K562 (cell line): ENCODE measurements around the gene HMCN1. TPM values are rescaled to one million over a fixed set of nuclear protein-coding genes. Genes with fewer than 3 reads are reported as not detected.

Experiments
- ATAC-seq: fragments of 200-7000 bp; cut with Tn5 transposase; 3 replicates; pipeline ENCODE4 v1.9.1; 2020; ENCODE audit warnings: moderate library complexity
- BruUV-seq: library from RNA; stranded (reverse); fragments of 400-500 nt; replicated peaks from 2 replicates; lab custom pipeline; 2021; lab: Mats Ljungman, UMichigan
- CTCF ChIA-PET: fragments of 300-600 bp; formaldehyde crosslinking; extraction: SDS; loops from one replicate; lab custom pipeline; 2021; ENCODE audit warnings: low intra/inter-chr PET ratio; lab: Yijun Ruan, JAX
- POLR2A ChIA-PET: fragments of 300-600, 350-650 bp; sonication (Branson Sonifier 250); formaldehyde crosslinking; extraction: SDS; loops from one replicate; lab custom pipeline; 2021; ENCODE audit warnings: antibody characterized with exemption, inconsistent platforms; lab: Yijun Ruan, JAX
- DNase-seq, 4 experiments: peaks; one replicate each; pipeline versions ENCODE4 v3.0.0 to v3.0.0-alpha.2; 2011 to 2018; ENCODE audit warnings: low spot score in 3 of 4, mixed read lengths in 3 of 4; ENCODE audit errors: extremely low read depth in 1 of 4
- FAIRE-seq: peaks from 2 replicates; lab custom pipeline; 2011; peaks lifted over from hg19 to GRCh38; lab: Jason Lieb, UNC
- H2AFZ ChIP-seq: 2 replicates; pipeline ENCODE4 v1.6.0; 2011; ENCODE audit warnings: low read depth, low read length, control low read depth, inconsistent platforms
- H3K27ac ChIP-seq: fragments of 200-600 bp; 3 replicates; pipeline ENCODE4 v1.8.0; 2011; ENCODE audit warnings: low read depth, mild to moderate bottlenecking, control low read depth, inconsistent platforms, low read length, moderate library complexity, mixed read lengths; ENCODE audit errors: extremely low read depth
- H3K27me3 ChIP-seq, 2 experiments: fragments of 300-600 bp in 1 of 2; 2 replicates in 1 of 2; 3 replicates in 1 of 2; pipeline versions ENCODE4 v1.6.0 to v1.8.0; 2011; ENCODE audit warnings: inconsistent platforms in 2 of 2, low read length in 2 of 2, mild to moderate bottlenecking in 1 of 2, mixed read lengths in 1 of 2, moderate library complexity in 1 of 2; ENCODE audit not compliant: control insufficient read depth in 2 of 2, insufficient read depth in 2 of 2
- H3K36me3 ChIP-seq: fragments of 300-600 bp; 3 replicates; pipeline ENCODE4 v1.8.0; 2011; ENCODE audit warnings: mild to moderate bottlenecking, low read length, inconsistent platforms; ENCODE audit not compliant: control insufficient read depth, insufficient read depth
- H3K4me1 ChIP-seq, 2 experiments: fragments of 200-600 bp in 1 of 2; replicated peaks in 1 of 2; 2 replicates in 1 of 2; 3 replicates in 1 of 2; pipeline versions ENCODE4 v1.5.1 to v1.8.0; 2011; ENCODE audit warnings: inconsistent platforms in 2 of 2, low read length in 2 of 2, mild to moderate bottlenecking in 1 of 2, mixed read lengths in 1 of 2, moderate library complexity in 1 of 2; ENCODE audit not compliant: control insufficient read depth in 2 of 2, insufficient read depth in 2 of 2
- H3K4me2 ChIP-seq: 2 replicates; pipeline ENCODE4 v1.6.1; 2011; ENCODE audit warnings: low read length, control low read depth, inconsistent platforms, mixed read lengths; ENCODE audit not compliant: insufficient read depth
- H3K4me3 ChIP-seq: fragments of 200-600 bp; sonication (generic), shearing (Covaris generic); 2 replicates; pipeline ENCODE4 v1.5.1; 2016; ENCODE audit warnings: control low read depth, inconsistent platforms
- H3K79me2 ChIP-seq: fragments of 200-600 bp; 3 replicates; pipeline ENCODE4 v1.8.0; 2011; ENCODE audit warnings: low read length, inconsistent platforms; ENCODE audit not compliant: control insufficient read depth, insufficient read depth
- H3K9ac ChIP-seq, 2 experiments: 2 replicates each; pipeline versions ENCODE4 v1.6.0 to v1.6.1; 2011; ENCODE audit warnings: low read depth in 2 of 2, low read length in 2 of 2, control low read depth in 1 of 2, inconsistent platforms in 1 of 2, mild to moderate bottlenecking in 1 of 2, mixed read lengths in 1 of 2; ENCODE audit not compliant: insufficient read depth in 1 of 2
- H3K9me1 ChIP-seq: one replicate; pipeline ENCODE4 v1.6.0; 2011; ENCODE audit warnings: inconsistent platforms, mild to moderate bottlenecking, low read length, moderate library complexity; ENCODE audit not compliant: control insufficient read depth, insufficient read depth
- H3K9me3 ChIP-seq: replicated peaks from 2 replicates; pipeline ENCODE4 v1.5.1; 2011; ENCODE audit warnings: low read depth, low read length, inconsistent platforms; ENCODE audit not compliant: control insufficient read depth, insufficient read depth
- H4K20me1 ChIP-seq: replicated peaks from 2 replicates; pipeline ENCODE4 v1.6.1; 2011; ENCODE audit warnings: low read length, inconsistent platforms, mixed read lengths; ENCODE audit not compliant: control insufficient read depth, insufficient read depth
- CGGBP1 ChIP-seq: fragments of 250-450 bp; sonication (Bioruptor Pico); IDR thresholded peaks from 2 replicates; pipeline ENCODE4 v1.9.0; 2021; ENCODE audit warnings: mild to moderate bottlenecking
- DNMT1 ChIP-seq: fragments of 450-650 bp; IDR thresholded peaks from 2 replicates; pipeline ENCODE4 v1.6.1; 2016; ENCODE audit warnings: antibody characterized with exemption, mild to moderate bottlenecking
- GTF2A2 ChIP-seq: IDR thresholded peaks from 2 replicates; pipeline ENCODE4 v1.6.1; 2016; ENCODE audit warnings: mild to moderate bottlenecking, missing genetic modification characterization, missing compliant biosample characterization
- HNRNPUL1 ChIP-seq: fragments of 200-400 bp; formaldehyde crosslinking; IDR thresholded peaks from 2 replicates; pipeline ENCODE4 v1.6.1; 2017; ENCODE audit warnings: low read length
- MTA3 ChIP-seq: fragments of 450-650 bp; formaldehyde crosslinking; IDR thresholded peaks from 2 replicates; pipeline ENCODE4 v1.6.1; 2017; ENCODE audit warnings: mild to moderate bottlenecking, borderline replicate concordance
- NFIC ChIP-seq: fragments of 450-650 bp; IDR thresholded peaks from 2 replicates; pipeline ENCODE4 v1.6.1; 2017; ENCODE audit warnings: mild to moderate bottlenecking, inconsistent platforms
- PKNOX1 ChIP-seq: fragments of 450-650 bp; IDR thresholded peaks from 2 replicates; pipeline ENCODE4 v1.6.1; 2016
- SIX5 ChIP-seq, 2 experiments: IDR thresholded peaks; 2 replicates each; pipeline ENCODE4 v1.6.1; 2011; ENCODE audit warnings: low read length in 2 of 2, borderline replicate concordance in 1 of 2, low read depth in 1 of 2, mild to moderate bottlenecking in 1 of 2, moderate library complexity in 1 of 2; ENCODE audit not compliant: insufficient read depth in 1 of 2
- TRIM28 ChIP-seq: fragments of 450-650 bp; IDR thresholded peaks from 2 replicates; pipeline ENCODE4 v1.6.1; 2017
- ZNF280B ChIP-seq: fragments of 250-450 bp; sonication (Bioruptor Pico); IDR thresholded peaks from 2 replicates; pipeline ENCODE4 v1.5.1; 2021; ENCODE audit warnings: mild to moderate bottlenecking
- ZNF668 ChIP-seq: fragments of 250-450 bp; sonication (Bioruptor Pico); IDR thresholded peaks from 2 replicates; pipeline ENCODE4 v1.8.0; 2022; ENCODE audit warnings: mild to moderate bottlenecking, inconsistent platforms
- ZSCAN29 ChIP-seq: fragments of 450-650 bp; IDR thresholded peaks from 2 replicates; pipeline ENCODE4 v1.6.1; 2017
- WGBS: fragments of 100-300 bp; shearing (Covaris generic); methylation state at CpG from one replicate; pipeline ENCODE4 v1.1.6; 2016; ENCODE audit warnings: low coverage, mixed read lengths; ENCODE audit not compliant: insufficient coverage; ENCODE audit errors: missing lambda C conversion rate; 5-methylcytosine and 5-hydroxymethylcytosine counted together
- in situ Hi-C: fragments of 300-500 bp; cut with MboI; formaldehyde crosslinking; loops from 4 replicates; pipeline ENCODE4 v1.15.0; 2018; ENCODE audit warnings: inconsistent platforms, mixed read lengths
- intact Hi-C: fragments of 100-400 bp; cut with micrococcal nuclease; formaldehyde crosslinking; loops from 2 replicates; pipeline ENCODE4 v1.14.2; 2022
- polyA plus RNA-seq, 8 experiments: library from polyadenylated mRNA; depleted of rRNA in 4 of 8; stranded (reverse) in 5 of 8; unstranded in 3 of 8; fragments of >200 nt; fragmentation: Nextera tagmentation in 2 of 8; fragmentation: Illumina TruSeq in 1 of 8; extraction: Ambion mirVana in 2 of 8; extraction: Trizol in 1 of 8; gene quantifications; 2 replicates each; pipeline versions ENCODE4 v1.2.1 to v1.2.3, GENCODE V29; 2011 to 2014; ENCODE audit warnings: inconsistent platforms in 1 of 8, missing spikeins in 1 of 8
- total RNA-seq, 7 experiments: library from RNA; depleted of rRNA in 6 of 7; stranded (reverse); fragments of >200 nt in 6 of 7; fragmentation: Illumina TruSeq in 2 of 7; extraction: Trizol in 2 of 7; gene quantifications; 2 replicates each; pipeline versions ENCODE4 v1.2.1 to v1.2.3, GENCODE V29; 2011 to 2021; ENCODE audit warnings: low replicate concordance in 1 of 7

HMCN1 gene
- total and polyA plus RNA-seq, 9 of the 15 experiments (the other 6 are each of a cell fraction or from before 2014, with no cell fraction given) = 0.07 to 0.36 (median 0.21) TPM

GRCh38 chr1:185795181-185795580 is 61.0 kb downstream of the HMCN1 start:
- Histone ChIP-seq H4K20me1 (no peaks in the 10 kb centered on the region), H3K4me2 (no peak overlapping the region), H3K79me2 (no peaks in the 10 kb centered on the region), H2AFZ (no peak overlapping the region), H3K27ac (no peak overlapping the region), H3K4me1 (no peaks in the 10 kb centered on the region), H3K9me1 (no peaks in the 10 kb centered on the region), H3K9me3 (peaks cover 4% of the 10 kb centered on the region), H3K27me3 (no peaks in the 10 kb centered on the region), H3K9ac (no peak overlapping the region)
- no peak for FAIRE-seq
- intact Hi-C loops = no loop called here
- CTCF ChIA-PET = no interaction called here
- no peak for DNase-seq
- TF ChIP-seq ZNF668 (CRISPR knock-in tag) = no peak
- no peak for TF ChIP-seq ZSCAN29
- TF ChIP-seq, all 486 proteins: peak for 0
- no TSS peak for BruUV-seq
- WGBS = 4% methylated on average over 1 of the region's 1 CpG
- ATAC-seq = no peak
- H3K4me3 ChIP-seq = no peak overlapping the region
- POLR2A ChIA-PET = no interaction called here
- no peaks in the 10 kb centered on the region for H3K36me3 ChIP-seq
- in situ Hi-C loops = no loop called here

- POLR2A ChIA-PET = no interaction called here
- intact Hi-C loops = no loop called here
- Histone ChIP-seq H4K20me1 (no peaks in the 10 kb centered on the region), H3K9ac (no peak overlapping the region)
- in situ Hi-C loops = no loop called here
- peak; percentile 84 for TF ChIP-seq TRIM28
- no peak for TF ChIP-seq DNMT1
- peak; percentile 66; the same call in 1 of the 2 replicates for TF ChIP-seq ZNF280B
- no peak for TF ChIP-seq HNRNPUL1
- no peak for TF ChIP-seq GTF2A2 (tag)
- TF ChIP-seq CGGBP1 (CRISPR knock-in tag) = no peak
- no peak for TF ChIP-seq MTA3
- TF ChIP-seq PKNOX1 = no peak
- TF ChIP-seq SIX5 (IDR thresholded peaks at IDR 0.05; ENCODE audit: borderline replicate concordance in 1 of 2, insufficient read depth in 1 of 2, low read depth in 1 of 2, low read length in 2 of 2) = no peak
- TF ChIP-seq NFIC = no peak
- TF ChIP-seq, all 486 proteins: peak for 2
- Histone ChIP-seq H3K4me2 (no peak overlapping the region), H3K9me1 (no peaks in the 10 kb centered on the region), H3K4me1 (no peaks in the 10 kb centered on the region), H3K36me3 (no peaks in the 10 kb centered on the region), H2AFZ (no peak overlapping the region), H3K79me2 (no peaks in the 10 kb centered on the region), H3K27ac (no peak overlapping the region), H3K4me3 (no peak overlapping the region), H3K9me3 (peaks cover 4% of the 10 kb centered on the region), H3K27me3 (no peaks in the 10 kb centered on the region)
- no TSS peak for BruUV-seq
- no peak for ATAC-seq
- FAIRE-seq = peak; percentile 75
- DNase-seq = no peak
- CTCF ChIA-PET = no interaction called here
Measured at GRCh38 chr1:185798505-185798904, 64.3 kb downstream of the HMCN1 start.
